HuH-7 (cell line): ENCODE data around the gene TPP2.

Source experiments
- DNase-seq: peaks from one replicate; pipeline ENCODE4 v3.0.0; 2011; ENCODE audit warnings: low spot score

Gene TPP2

GRCh38 chr13:102597029-102597961 is 509 bp downstream of the TPP2 start:
- no peak for DNase-seq

- no peak for DNase-seq
Measured at GRCh38 chr13:102598061-102598460, 1.3 kb downstream of the TPP2 start.

- no peak for DNase-seq
Measured at GRCh38 chr13:102599426-102600012, 2.7 kb downstream of the TPP2 start.

- no peak for DNase-seq
Measured at GRCh38 chr13:102606537-102607309, 9.9 kb downstream of the TPP2 start.

GRCh38 chr13:102608974-102609373 is 12.2 kb downstream of the TPP2 start:
- no peak for DNase-seq

GRCh38 chr13:102609696-102610095 is 12.9 kb downstream of the TPP2 start:
- no peak for DNase-seq

- DNase-seq, result no peak
Measured at GRCh38 chr13:102610296-102610895, 13.6 kb downstream of the TPP2 start.

- no peak for DNase-seq
Measured at GRCh38 chr13:102617697-102618350, 21.0 kb downstream of the TPP2 start.

GRCh38 chr13:102620516-102620915 is 23.7 kb downstream of the TPP2 start:
- DNase-seq, result no peak

- DNase-seq, result no peak
Measured at GRCh38 chr13:102626928-102627327, 30.1 kb downstream of the TPP2 start.

GRCh38 chr13:102628559-102628958 is 31.8 kb downstream of the TPP2 start:
- DNase-seq, result no peak

- no peak for DNase-seq
Measured at GRCh38 chr13:102631198-102631597, 34.4 kb downstream of the TPP2 start.

GRCh38 chr13:102638741-102639140 is 42.0 kb downstream of the TPP2 start:
- DNase-seq, result no peak

GRCh38 chr13:102642029-102642428 is 45.2 kb downstream of the TPP2 start:
- DNase-seq, result no peak

GRCh38 chr13:102642475-102642874 is 45.7 kb downstream of the TPP2 start:
- no peak for DNase-seq

- no peak for DNase-seq
Measured at GRCh38 chr13:102643656-102644055, 46.9 kb downstream of the TPP2 start.

GRCh38 chr13:102645701-102646100 is 48.9 kb downstream of the TPP2 start:
- no peak for DNase-seq

GRCh38 chr13:102648046-102648445 is 51.3 kb downstream of the TPP2 start:
- no peak for DNase-seq

GRCh38 chr13:102650444-102650843 is 53.7 kb downstream of the TPP2 start:
- DNase-seq, result no peak

- DNase-seq, result no peak
Measured at GRCh38 chr13:102651392-102651791, 54.6 kb downstream of the TPP2 start.

- no peak for DNase-seq
Measured at GRCh38 chr13:102651892-102652291, 55.1 kb downstream of the TPP2 start.

- no peak for DNase-seq
Measured at GRCh38 chr13:102654756-102655155, 58.0 kb downstream of the TPP2 start.
